ENCODE data around the gene TMEM266.

Gene TMEM266

DNA sequence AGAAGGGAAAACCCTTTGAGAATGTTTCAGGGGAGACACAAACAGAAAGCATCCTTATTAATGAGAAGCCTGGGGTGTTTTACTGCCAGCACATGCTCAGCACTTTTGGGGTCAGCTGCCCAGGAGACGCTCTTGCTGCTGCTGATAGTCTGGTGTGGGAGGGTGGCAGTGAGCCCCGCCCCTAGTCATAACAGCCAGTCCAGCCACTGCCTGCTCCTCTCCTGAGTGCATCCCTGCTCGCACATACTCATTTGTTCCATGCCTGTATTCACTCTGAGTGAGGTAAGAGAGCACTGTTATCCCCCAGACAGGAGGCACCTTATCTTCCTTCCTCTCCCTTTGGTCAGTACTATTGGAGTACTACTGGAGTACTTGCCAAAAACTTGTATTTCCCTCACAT lies 150.2 kb downstream of the TMEM266 start:
- TF ChIP-seq, protein P1, sequence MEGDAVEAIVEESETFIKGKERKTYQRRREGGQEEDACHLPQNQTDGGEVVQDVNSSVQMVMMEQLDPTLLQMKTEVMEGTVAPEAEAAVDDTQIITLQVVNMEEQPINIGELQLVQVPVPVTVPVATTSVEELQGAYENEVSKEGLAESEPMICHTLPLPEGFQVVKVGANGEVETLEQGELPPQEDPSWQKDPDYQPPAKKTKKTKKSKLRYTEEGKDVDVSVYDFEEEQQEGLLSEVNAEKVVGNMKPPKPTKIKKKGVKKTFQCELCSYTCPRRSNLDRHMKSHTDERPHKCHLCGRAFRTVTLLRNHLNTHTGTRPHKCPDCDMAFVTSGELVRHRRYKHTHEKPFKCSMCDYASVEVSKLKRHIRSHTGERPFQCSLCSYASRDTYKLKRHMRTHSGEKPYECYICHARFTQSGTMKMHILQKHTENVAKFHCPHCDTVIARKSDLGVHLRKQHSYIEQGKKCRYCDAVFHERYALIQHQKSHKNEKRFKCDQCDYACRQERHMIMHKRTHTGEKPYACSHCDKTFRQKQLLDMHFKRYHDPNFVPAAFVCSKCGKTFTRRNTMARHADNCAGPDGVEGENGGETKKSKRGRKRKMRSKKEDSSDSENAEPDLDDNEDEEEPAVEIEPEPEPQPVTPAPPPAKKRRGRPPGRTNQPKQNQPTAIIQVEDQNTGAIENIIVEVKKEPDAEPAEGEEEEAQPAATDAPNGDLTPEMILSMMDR (IDR thresholded peaks at IDR 0.05), result no peak
- Histone ChIP-seq H3K9me3 (no peaks in the 10 kb centered on the region), H3K4me3 (ENCODE audit: low read depth in 1 of 2, low read length in 1 of 2) (no peak overlapping the region), H3K27me3 (no peaks in the 10 kb centered on the region), H3K27ac (no peak overlapping the region), H3K4me1 (ENCODE audit: control insufficient read depth in 1 of 2, insufficient read depth in 1 of 2, low read depth in 1 of 2, low read length in 1 of 2) (no peaks in the 10 kb centered on the region), H3K36me3 (peaks cover 84% of the 10 kb centered on the region)

DNA sequence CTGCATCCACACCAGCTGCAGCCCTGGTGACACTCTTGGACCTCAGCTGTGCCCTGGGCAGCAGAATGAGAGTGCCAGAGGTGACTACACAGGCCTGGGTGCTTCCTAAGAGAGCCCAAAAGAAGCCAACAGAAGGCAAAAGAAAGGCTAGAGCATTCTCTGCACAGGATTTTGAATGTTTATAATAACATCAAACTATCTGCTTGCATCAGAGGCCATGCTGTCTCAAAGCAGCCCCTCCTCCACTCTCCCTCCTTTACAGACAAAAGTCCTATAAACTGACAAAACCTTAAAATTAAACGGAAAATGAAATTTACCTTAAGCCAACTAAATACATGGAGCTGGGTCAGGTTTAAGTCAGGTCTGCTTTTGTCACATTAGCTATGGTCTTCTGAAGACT lies 155.8 kb downstream of the TMEM266 start:
- no peaks in the 10 kb centered on the region for H3K4me1 ChIP-seq (ENCODE audit: control insufficient read depth in 1 of 2, insufficient read depth in 1 of 2, low read depth in 1 of 2, low read length in 1 of 2)

DNA sequence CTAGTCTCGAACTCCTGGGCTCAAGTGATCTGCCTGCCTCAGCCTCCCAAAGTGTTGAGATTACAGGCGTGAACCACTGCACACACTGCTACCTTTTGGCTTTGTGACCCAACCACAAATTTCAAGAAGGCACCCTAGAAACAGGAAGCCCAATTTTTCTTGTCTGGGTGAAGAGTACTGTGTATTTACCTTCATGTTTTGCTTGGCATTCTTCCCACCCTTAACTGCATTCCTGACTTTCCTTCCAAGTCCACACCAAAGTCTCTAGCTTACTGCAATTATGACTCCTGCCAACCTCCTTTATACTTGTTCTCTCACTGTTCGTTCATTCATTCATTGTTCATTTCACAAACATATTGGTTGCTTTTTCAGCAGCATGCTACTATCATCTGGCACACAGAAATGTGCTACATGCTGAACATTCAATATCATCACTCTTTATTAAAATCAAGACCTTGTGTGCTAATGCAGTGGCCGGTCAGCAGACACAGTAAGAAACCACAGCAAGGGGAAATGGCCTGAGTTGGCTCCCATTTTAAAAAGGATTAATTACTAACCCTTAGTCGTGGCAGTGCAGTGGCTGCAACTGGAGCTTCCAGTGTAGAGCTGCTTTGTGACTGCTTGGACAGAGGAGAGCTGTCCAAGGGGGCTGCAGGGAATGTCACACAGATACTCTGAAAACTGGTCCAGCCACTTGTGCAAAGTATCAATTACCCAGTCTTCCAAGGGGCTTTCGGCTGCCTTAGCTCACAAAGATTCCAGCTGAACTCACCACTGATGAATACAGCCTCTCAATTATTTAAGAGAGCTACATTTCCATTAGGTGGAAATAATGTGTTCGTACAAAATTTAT lies 157.5 kb downstream of the TMEM266 start:
- Histone ChIP-seq H3K4me3 (ENCODE audit: low read depth in 1 of 2, low read length in 1 of 2) (no peak overlapping the region), H3K4me1 (ENCODE audit: control insufficient read depth in 1 of 2, insufficient read depth in 1 of 2, low read depth in 1 of 2, low read length in 1 of 2) (no peaks in the 10 kb centered on the region), H3K27ac (no peak overlapping the region), H3K9me3 (no peaks in the 10 kb centered on the region), H3K36me3 (peaks cover 41% of the 10 kb centered on the region), H3K27me3 (no peaks in the 10 kb centered on the region)
- TF ChIP-seq, protein P1 (IDR thresholded peaks at IDR 0.05), result no peak

More for the DNA sequence above, 155.8 kb downstream of the TMEM266 start:
- H3K27ac ChIP-seq, result no peak overlapping the region
- H3K9me3 ChIP-seq, result no peaks in the 10 kb centered on the region
- H3K27me3 ChIP-seq, result no peaks in the 10 kb centered on the region
- TF ChIP-seq, protein P1 (IDR thresholded peaks at IDR 0.05), result no peak
- H3K36me3 ChIP-seq, result peaks cover 52% of the 10 kb centered on the region
- no peak overlapping the region for H3K4me3 ChIP-seq (ENCODE audit: low read depth in 1 of 2, low read length in 1 of 2)

DNA sequence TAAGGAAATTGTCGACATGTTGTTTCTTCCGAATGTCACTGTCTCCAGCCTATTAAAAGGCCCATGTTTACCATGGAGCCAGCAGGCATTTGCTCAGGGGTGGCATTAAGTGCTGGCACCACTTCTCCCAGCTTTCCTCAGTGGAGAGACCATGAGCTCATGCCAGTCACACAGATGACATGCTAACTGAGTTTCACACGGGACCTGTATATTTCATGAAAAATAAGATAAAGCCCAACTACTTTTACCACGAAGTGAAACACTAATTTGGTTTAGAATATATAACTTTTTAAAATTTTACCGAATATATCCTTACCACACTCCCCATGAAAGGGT lies 158.1 kb downstream of the TMEM266 start:
- TF ChIP-seq, protein P1 (IDR thresholded peaks at IDR 0.05), result no peak
- no peaks in the 10 kb centered on the region for H3K27me3 ChIP-seq
- H3K4me3 ChIP-seq (ENCODE audit: low read depth in 1 of 2, low read length in 1 of 2), result no peak overlapping the region
- H3K4me1 ChIP-seq (ENCODE audit: control insufficient read depth in 1 of 2, insufficient read depth in 1 of 2, low read depth in 1 of 2, low read length in 1 of 2), result no peaks in the 10 kb centered on the region
- peaks cover 36% of the 10 kb centered on the region for H3K36me3 ChIP-seq
- no peaks in the 10 kb centered on the region for H3K9me3 ChIP-seq
- no peak overlapping the region for H3K27ac ChIP-seq

GRCh38 chr15:76221085-76221767 lies 161.4 kb downstream of the TMEM266 start:
- TF ChIP-seq, protein P1 (IDR thresholded peaks at IDR 0.05), result no peak
- Histone ChIP-seq H3K36me3 (peaks cover 32% of the 10 kb centered on the region), H3K27ac (no peak overlapping the region), H3K9me3 (no peaks in the 10 kb centered on the region), H3K4me3 (ENCODE audit: low read depth in 1 of 2, low read length in 1 of 2) (no peak overlapping the region), H3K4me1 (ENCODE audit: control insufficient read depth in 1 of 2, insufficient read depth in 1 of 2, low read depth in 1 of 2, low read length in 1 of 2) (no peaks in the 10 kb centered on the region), H3K27me3 (no peaks in the 10 kb centered on the region)
